ENCODE measurements around the gene MAPK10. TPM values are rescaled to one million over a fixed set of nuclear protein-coding genes. Genes with fewer than 3 reads are reported as not detected.
"Not testable (repeated sequence)": the region's sequence is repeated elsewhere in the genome, so short reads cannot be mapped to it uniquely, and the experiment has no call there.

MAPK10 gene
- total and polyA plus RNA-seq, 9 donors, result 1.9 to 5.6 (median 3.1) TPM

- no peak overlapping the region for H3K27ac ChIP-seq (ENCODE audit: low read length)
- H3K4me1 ChIP-seq (ENCODE audit: control insufficient read depth, insufficient read depth, low read length), result peaks cover 14% of the 10 kb centered on the region
- H3K27me3 ChIP-seq (ENCODE audit: control insufficient read depth, insufficient read depth, low read length), result no peaks in the 10 kb centered on the region
- WGBS (ENCODE audit: insufficient coverage), result no CpG with 5 or more reads among the region's 4 CpGs
- DNase-seq, result peak; percentile 32
- H3K4me3 ChIP-seq (ENCODE audit: low read length), result no peak overlapping the region
- no peaks in the 10 kb centered on the region for H3K9me3 ChIP-seq (replicated peaks; ENCODE audit: control insufficient read depth, low read depth, low read length)
- H3K36me3 ChIP-seq (ENCODE audit: control insufficient read depth, insufficient read depth, low read length), result no peaks in the 10 kb centered on the region
Measured at GRCh38 chr4:86036736-86037135, 323.1 kb downstream of the MAPK10 start.

- Histone ChIP-seq H3K4me3 (ENCODE audit: low read length) (no peak overlapping the region), H3K9me3 (replicated peaks; ENCODE audit: control insufficient read depth, low read depth, low read length) (no peaks in the 10 kb centered on the region), H3K27ac (ENCODE audit: low read length) (no peak overlapping the region), H3K27me3 (ENCODE audit: control insufficient read depth, insufficient read depth, low read length) (no peaks in the 10 kb centered on the region), H3K4me1 (ENCODE audit: control insufficient read depth, insufficient read depth, low read length) (peaks cover 14% of the 10 kb centered on the region), H3K36me3 (ENCODE audit: control insufficient read depth, insufficient read depth, low read length) (no peaks in the 10 kb centered on the region)
- 100% methylated on average over 1 of the region's 1 CpG for WGBS (ENCODE audit: insufficient coverage)
- DNase-seq, result no peak
Measured at GRCh38 chr4:86035688-86036087, 324.2 kb downstream of the MAPK10 start.

DNA sequence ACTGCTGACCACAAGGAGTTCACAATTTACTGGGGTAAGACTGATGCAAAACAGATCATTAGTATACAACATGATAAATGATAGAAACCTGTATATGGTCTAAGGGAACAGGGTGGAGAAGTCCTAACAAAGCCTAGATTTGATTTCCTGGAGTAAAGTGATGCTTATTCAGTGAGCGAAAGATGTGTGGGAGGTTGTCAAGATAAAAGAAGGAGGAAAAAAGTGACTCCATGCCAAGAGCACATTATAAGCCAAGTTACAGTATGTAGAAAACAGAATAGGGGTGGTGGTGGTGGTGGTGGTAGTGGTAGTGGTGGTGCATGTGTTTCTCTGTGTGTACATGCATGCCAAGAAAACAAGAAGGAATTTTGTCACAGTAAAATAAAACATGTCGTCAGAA, 325.2 kb downstream of the MAPK10 start:
- no peak for DNase-seq
- Histone ChIP-seq H3K4me1 (ENCODE audit: control insufficient read depth, insufficient read depth, low read length) (peaks cover 14% of the 10 kb centered on the region), H3K4me3 (ENCODE audit: low read length) (no peak overlapping the region), H3K27ac (ENCODE audit: low read length) (no peak overlapping the region), H3K27me3 (ENCODE audit: control insufficient read depth, insufficient read depth, low read length) (no peaks in the 10 kb centered on the region), H3K36me3 (ENCODE audit: control insufficient read depth, insufficient read depth, low read length) (no peaks in the 10 kb centered on the region), H3K9me3 (replicated peaks; ENCODE audit: control insufficient read depth, low read depth, low read length) (no peaks in the 10 kb centered on the region)
- WGBS (ENCODE audit: insufficient coverage), result no CpG with 5 or more reads among the region's 2 CpGs

- peaks cover 14% of the 10 kb centered on the region for H3K4me1 ChIP-seq (ENCODE audit: control insufficient read depth, insufficient read depth, low read length)
Measured at GRCh38 chr4:86033171-86033570, 326.7 kb downstream of the MAPK10 start.

DNA sequence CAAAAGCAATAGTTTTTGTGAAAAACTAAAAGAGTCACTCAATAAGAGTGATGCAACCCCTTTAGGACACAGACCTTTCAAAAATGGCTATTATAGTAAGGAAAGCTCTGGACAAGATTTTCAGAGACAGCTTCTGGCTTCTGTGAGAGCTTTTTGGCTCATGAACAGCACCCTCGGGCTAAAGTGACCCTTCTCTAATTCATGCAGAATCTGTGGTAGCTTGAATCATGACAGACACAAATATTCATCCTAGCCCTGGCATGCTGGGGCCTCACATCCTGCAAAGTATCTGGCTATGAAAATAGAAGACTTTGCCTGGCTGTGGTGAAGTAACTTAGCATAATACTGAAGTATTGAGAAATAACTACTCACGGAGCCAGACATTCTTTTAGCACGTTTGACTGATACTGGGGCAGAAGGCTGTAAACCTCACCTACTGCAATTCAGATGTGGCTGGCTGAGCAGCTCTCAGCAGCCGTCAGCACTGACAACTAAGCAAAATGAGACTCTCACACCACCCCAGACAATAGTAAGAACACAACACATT, 327.3 kb downstream of the MAPK10 start:
- H3K4me1 ChIP-seq (ENCODE audit: control insufficient read depth, insufficient read depth, low read length), result peaks cover 14% of the 10 kb centered on the region
- no peak overlapping the region for H3K4me3 ChIP-seq (ENCODE audit: low read length)
- DNase-seq, result peak; percentile 74
- WGBS (ENCODE audit: insufficient coverage), result 0% methylated on average over 1 of the region's 4 CpGs
- no peaks in the 10 kb centered on the region for H3K27me3 ChIP-seq (ENCODE audit: control insufficient read depth, insufficient read depth, low read length)
- no peaks in the 10 kb centered on the region for H3K36me3 ChIP-seq (ENCODE audit: control insufficient read depth, insufficient read depth, low read length)
- H3K27ac ChIP-seq (ENCODE audit: low read length), result peak overlapping the region; percentile 81
- no peaks in the 10 kb centered on the region for H3K9me3 ChIP-seq (replicated peaks; ENCODE audit: control insufficient read depth, low read depth, low read length)

More at GRCh38 chr4:86033171-86033570, 326.7 kb downstream of the MAPK10 start:
- WGBS (ENCODE audit: insufficient coverage), result 0% methylated on average over 2 of the region's 4 CpGs
- Histone ChIP-seq H3K27ac (ENCODE audit: low read length) (peak overlapping the region; percentile 81), H3K36me3 (ENCODE audit: control insufficient read depth, insufficient read depth, low read length) (no peaks in the 10 kb centered on the region), H3K9me3 (replicated peaks; ENCODE audit: control insufficient read depth, low read depth, low read length) (no peaks in the 10 kb centered on the region), H3K4me3 (ENCODE audit: low read length) (no peak overlapping the region), H3K27me3 (ENCODE audit: control insufficient read depth, insufficient read depth, low read length) (no peaks in the 10 kb centered on the region)
- peak; percentile 94 for DNase-seq

DNA sequence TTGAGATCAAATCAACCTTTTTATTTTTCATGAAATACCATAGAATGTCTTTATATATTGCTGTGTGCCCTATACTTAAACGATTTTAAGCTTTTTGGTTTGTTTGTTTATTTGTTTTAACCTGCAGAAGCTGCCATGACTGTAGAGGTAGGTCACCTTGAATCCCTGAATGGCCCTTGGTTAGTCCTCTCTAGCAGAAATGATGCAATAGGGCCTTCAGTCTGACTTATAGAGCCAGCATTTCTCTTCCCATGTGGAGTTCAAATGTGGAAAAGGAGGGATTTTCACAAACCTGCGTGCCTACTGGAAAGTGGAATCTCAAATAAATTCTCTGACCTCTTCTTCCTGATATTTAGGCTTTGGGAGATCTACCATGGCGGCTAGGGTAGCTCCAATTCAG, 327.9 kb downstream of the MAPK10 start:
- H3K27ac ChIP-seq (ENCODE audit: low read length), result peak overlapping the region; percentile 81
- DNase-seq, result no peak
- H3K9me3 ChIP-seq (replicated peaks; ENCODE audit: control insufficient read depth, low read depth, low read length), result no peaks in the 10 kb centered on the region
- H3K36me3 ChIP-seq (ENCODE audit: control insufficient read depth, insufficient read depth, low read length), result no peaks in the 10 kb centered on the region
- H3K27me3 ChIP-seq (ENCODE audit: control insufficient read depth, insufficient read depth, low read length), result no peaks in the 10 kb centered on the region
- peaks cover 14% of the 10 kb centered on the region for H3K4me1 ChIP-seq (ENCODE audit: control insufficient read depth, insufficient read depth, low read length)
- H3K4me3 ChIP-seq (ENCODE audit: low read length), result no peak overlapping the region
- WGBS (ENCODE audit: insufficient coverage), result no CpG with 5 or more reads among the region's 3 CpGs

DNA sequence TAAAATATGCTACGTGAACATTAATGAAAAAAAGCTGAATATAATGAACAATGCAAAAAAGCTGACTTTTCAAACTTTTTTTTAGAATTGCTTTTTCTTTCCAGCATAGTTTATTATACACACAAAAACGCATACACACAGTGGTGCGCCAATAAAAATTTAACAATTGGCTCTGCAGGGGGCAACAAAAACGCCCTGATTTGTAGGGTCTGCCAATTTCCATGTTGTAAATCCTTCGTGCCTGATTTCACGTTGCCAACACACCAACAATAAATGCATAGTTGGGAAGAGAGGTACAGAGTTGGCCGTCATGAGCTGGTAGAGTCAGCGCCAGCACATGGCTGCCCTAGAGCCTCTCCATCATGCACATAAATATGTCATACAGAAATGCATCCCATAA, 333.1 kb downstream of the MAPK10 start:
- WGBS (ENCODE audit: insufficient coverage), result 83% methylated on average over 2 of the region's 8 CpGs
- DNase-seq, result no peak
- Histone ChIP-seq H3K36me3 (ENCODE audit: control insufficient read depth, insufficient read depth, low read length) (no peaks in the 10 kb centered on the region), H3K4me3 (ENCODE audit: low read length) (no peak overlapping the region), H3K27ac (ENCODE audit: low read length) (no peak overlapping the region), H3K27me3 (ENCODE audit: control insufficient read depth, insufficient read depth, low read length) (no peaks in the 10 kb centered on the region), H3K9me3 (replicated peaks; ENCODE audit: control insufficient read depth, low read depth, low read length) (no peaks in the 10 kb centered on the region), H3K4me1 (ENCODE audit: control insufficient read depth, insufficient read depth, low read length) (no peaks in the 10 kb centered on the region)

- not testable (repeated sequence) for H3K27me3 ChIP-seq (ENCODE audit: control insufficient read depth, insufficient read depth, low read length); H3K27ac ChIP-seq (ENCODE audit: low read length); DNase-seq; H3K36me3 ChIP-seq (ENCODE audit: control insufficient read depth, insufficient read depth, low read length); H3K4me1 ChIP-seq (ENCODE audit: control insufficient read depth, insufficient read depth, low read length); H3K4me3 ChIP-seq (ENCODE audit: low read length); H3K9me3 ChIP-seq (replicated peaks; ENCODE audit: control insufficient read depth, low read depth, low read length)
- WGBS (ENCODE audit: insufficient coverage), result 92% methylated on average over 9 of the region's 24 CpGs
Measured at GRCh38 chr4:86021671-86022070, 338.2 kb downstream of the MAPK10 start.

DNA sequence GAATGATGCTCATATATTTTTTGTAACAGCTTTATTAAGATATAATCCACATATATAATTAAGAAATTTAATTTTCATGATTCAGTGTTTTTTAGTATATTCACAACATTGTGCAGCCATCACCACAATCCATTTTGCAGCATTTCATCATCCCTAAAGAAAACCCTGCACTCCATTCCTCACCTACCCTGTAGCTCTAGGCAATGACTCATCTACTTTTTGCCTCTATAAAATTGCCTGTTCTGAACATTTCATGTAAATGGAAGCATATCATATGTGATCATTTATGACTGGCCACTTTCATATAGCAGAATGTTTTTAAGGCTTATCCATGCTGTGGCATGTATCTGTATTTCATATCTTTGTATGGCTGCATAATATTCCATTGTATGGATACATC, 339.9 kb downstream of the MAPK10 start:
- no peaks in the 10 kb centered on the region for H3K36me3 ChIP-seq (ENCODE audit: control insufficient read depth, insufficient read depth, low read length)
- no peak overlapping the region for H3K27ac ChIP-seq (ENCODE audit: low read length)
- H3K27me3 ChIP-seq (ENCODE audit: control insufficient read depth, insufficient read depth, low read length), result no peaks in the 10 kb centered on the region
- no peak overlapping the region for H3K4me3 ChIP-seq (ENCODE audit: low read length)
- no peak for DNase-seq
- no peaks in the 10 kb centered on the region for H3K4me1 ChIP-seq (ENCODE audit: control insufficient read depth, insufficient read depth, low read length)
- no peaks in the 10 kb centered on the region for H3K9me3 ChIP-seq (replicated peaks; ENCODE audit: control insufficient read depth, low read depth, low read length)

- no peaks in the 10 kb centered on the region for H3K9me3 ChIP-seq (replicated peaks; ENCODE audit: control insufficient read depth, low read depth, low read length)
- WGBS (ENCODE audit: insufficient coverage), result no CpG with 5 or more reads among the region's 1 CpG
- H3K36me3 ChIP-seq (ENCODE audit: control insufficient read depth, insufficient read depth, low read length), result no peaks in the 10 kb centered on the region
- H3K4me3 ChIP-seq (ENCODE audit: low read length), result no peak overlapping the region
- H3K27ac ChIP-seq (ENCODE audit: low read length), result no peak overlapping the region
- no peaks in the 10 kb centered on the region for H3K27me3 ChIP-seq (ENCODE audit: control insufficient read depth, insufficient read depth, low read length)
- H3K4me1 ChIP-seq (ENCODE audit: control insufficient read depth, insufficient read depth, low read length), result no peaks in the 10 kb centered on the region
- no peak for DNase-seq
Measured at GRCh38 chr4:86019362-86019761, 340.5 kb downstream of the MAPK10 start.
